ENCODE measurements around the gene PHF10.

- no peak for TF ChIP-seq CTCF (IDR thresholded peaks at IDR 0.05)
- TF ChIP-seq RFX5 (IDR thresholded peaks at IDR 0.05; ENCODE audit: low read length): no peak
- TF ChIP-seq ZBTB33 (IDR thresholded peaks at IDR 0.05; ENCODE audit: borderline replicate concordance, low read depth): no peak
- TF ChIP-seq, protein P1, sequence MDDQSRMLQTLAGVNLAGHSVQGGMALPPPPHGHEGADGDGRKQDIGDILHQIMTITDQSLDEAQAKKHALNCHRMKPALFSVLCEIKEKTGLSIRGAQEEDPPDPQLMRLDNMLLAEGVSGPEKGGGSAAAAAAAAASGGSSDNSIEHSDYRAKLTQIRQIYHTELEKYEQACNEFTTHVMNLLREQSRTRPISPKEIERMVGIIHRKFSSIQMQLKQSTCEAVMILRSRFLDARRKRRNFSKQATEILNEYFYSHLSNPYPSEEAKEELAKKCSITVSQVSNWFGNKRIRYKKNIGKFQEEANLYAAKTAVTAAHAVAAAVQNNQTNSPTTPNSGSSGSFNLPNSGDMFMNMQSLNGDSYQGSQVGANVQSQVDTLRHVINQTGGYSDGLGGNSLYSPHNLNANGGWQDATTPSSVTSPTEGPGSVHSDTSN (IDR thresholded peaks at IDR 0.05): no peak
- no peak for TF ChIP-seq NRF1 (IDR thresholded peaks at IDR 0.05; ENCODE audit: low read depth, low read length)
- no peak for TF ChIP-seq SMC3 (IDR thresholded peaks at IDR 0.05; ENCODE audit: low read depth, low read length)
- no peak for TF ChIP-seq POLR2AphosphoS5 (IDR thresholded peaks at IDR 0.05; ENCODE audit: low read depth, low read length)
- TF ChIP-seq, protein P2, sequence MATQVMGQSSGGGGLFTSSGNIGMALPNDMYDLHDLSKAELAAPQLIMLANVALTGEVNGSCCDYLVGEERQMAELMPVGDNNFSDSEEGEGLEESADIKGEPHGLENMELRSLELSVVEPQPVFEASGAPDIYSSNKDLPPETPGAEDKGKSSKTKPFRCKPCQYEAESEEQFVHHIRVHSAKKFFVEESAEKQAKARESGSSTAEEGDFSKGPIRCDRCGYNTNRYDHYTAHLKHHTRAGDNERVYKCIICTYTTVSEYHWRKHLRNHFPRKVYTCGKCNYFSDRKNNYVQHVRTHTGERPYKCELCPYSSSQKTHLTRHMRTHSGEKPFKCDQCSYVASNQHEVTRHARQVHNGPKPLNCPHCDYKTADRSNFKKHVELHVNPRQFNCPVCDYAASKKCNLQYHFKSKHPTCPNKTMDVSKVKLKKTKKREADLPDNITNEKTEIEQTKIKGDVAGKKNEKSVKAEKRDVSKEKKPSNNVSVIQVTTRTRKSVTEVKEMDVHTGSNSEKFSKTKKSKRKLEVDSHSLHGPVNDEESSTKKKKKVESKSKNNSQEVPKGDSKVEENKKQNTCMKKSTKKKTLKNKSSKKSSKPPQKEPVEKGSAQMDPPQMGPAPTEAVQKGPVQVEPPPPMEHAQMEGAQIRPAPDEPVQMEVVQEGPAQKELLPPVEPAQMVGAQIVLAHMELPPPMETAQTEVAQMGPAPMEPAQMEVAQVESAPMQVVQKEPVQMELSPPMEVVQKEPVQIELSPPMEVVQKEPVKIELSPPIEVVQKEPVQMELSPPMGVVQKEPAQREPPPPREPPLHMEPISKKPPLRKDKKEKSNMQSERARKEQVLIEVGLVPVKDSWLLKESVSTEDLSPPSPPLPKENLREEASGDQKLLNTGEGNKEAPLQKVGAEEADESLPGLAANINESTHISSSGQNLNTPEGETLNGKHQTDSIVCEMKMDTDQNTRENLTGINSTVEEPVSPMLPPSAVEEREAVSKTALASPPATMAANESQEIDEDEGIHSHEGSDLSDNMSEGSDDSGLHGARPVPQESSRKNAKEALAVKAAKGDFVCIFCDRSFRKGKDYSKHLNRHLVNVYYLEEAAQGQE (IDR thresholded peaks at IDR 0.05; ENCODE audit: low read depth, low read length): no peak
- TF ChIP-seq TCF12 (IDR thresholded peaks at IDR 0.05): no peak
- TF ChIP-seq FOXJ3 (CRISPR knock-in tag; IDR thresholded peaks at IDR 0.05): no peak
- TF ChIP-seq SIN3A (IDR thresholded peaks at IDR 0.05; ENCODE audit: borderline replicate concordance, low read depth, low read length): no peak
- no peak for TF ChIP-seq EZH2phosphoT487 (IDR thresholded peaks at IDR 0.05; ENCODE audit: borderline replicate concordance, low read depth)
Observed at GRCh38 chr6:169664227-169664626, 60.1 kb downstream of the PHF10 start.

Data from SK-N-SH (cell line).